ENCODE data around the gene HNF1A.
A peak's percentile ranks its signal among the peaks of the same experiment; 100 is the strongest.
"Not testable (repeated sequence)": the region's sequence is repeated elsewhere in the genome, so short reads cannot be mapped to it uniquely, and the experiment has no call there.

Gene HNF1A

DNA sequence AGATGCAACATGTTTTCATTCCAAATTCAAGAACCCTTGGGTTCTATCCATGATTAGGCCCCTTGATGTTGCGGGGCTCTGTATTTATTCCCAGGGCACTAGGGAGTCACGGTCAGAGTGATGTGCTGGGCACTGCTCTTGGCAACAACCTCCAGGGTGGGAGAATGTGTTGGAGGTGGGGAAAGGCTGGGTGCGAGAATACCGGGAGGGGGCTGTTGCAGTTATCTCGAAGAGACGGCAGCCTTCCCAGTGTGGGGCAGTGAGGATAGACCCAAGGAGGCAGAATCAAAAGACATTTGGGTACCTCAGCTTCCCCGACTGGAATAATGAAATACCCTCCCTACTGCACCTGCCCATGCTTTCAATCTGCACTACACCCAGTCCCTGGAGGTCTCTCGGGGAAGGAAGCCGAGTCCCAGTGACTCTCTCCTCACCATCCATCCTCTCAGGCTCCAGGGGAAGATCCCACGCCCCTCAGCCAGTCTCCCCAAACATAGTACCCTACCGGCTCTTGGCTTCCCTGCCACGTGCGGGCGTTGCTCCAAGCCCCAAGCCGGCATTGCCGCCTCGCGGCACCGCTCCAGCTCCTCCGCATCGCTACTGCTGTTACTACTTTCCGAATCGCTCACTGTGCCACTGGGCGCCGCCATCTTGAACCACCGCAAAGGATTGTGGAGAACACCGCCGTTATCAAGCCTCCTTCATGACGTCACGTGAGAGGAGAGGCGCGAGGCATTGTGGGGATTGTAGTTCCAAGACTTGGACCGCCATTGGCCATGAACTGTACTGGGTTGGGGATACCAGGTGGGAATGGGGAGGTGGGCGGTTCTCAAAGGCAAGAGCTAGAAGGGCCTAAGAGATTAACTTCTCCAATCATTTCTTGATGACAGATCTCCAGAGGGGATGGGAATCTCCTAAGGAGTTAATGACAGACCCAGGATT, 37.8 kb downstream of the HNF1A start, which contains the start of gene C12orf43:
TSS of gene C12orf43 (minus strand) at position 663 of the 942 bp plus-strand sequence. CDS start at position 650, 13 bp downstream.
- peak; percentile 93 for DNase-seq

DNA sequence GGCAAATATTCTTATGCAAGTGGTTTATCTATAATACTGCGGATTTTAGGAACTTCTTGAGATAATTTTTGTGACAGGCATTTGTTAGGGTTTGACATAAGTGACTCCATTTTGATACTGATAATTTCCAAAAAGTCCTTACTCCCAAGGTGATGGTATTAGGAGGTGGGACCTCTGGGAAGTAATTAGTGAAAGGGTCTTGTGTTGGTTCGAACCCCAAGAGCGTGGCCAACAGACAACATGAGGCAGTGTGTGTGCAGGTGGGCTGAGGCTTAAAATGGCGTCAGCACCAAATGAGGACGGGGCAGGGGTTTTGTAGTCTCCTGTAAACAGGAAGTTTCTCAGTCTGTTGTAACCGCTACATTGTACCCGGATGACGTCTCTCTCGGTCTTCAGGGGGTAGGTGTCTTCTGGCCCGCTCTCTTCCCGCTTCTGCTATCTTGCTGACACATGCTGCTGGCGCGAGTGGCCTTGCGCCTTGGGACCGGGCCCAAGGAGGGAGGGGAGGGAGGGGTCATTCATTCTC, 39.7 kb downstream of the HNF1A start:
- DNase-seq = no peak

DNA sequence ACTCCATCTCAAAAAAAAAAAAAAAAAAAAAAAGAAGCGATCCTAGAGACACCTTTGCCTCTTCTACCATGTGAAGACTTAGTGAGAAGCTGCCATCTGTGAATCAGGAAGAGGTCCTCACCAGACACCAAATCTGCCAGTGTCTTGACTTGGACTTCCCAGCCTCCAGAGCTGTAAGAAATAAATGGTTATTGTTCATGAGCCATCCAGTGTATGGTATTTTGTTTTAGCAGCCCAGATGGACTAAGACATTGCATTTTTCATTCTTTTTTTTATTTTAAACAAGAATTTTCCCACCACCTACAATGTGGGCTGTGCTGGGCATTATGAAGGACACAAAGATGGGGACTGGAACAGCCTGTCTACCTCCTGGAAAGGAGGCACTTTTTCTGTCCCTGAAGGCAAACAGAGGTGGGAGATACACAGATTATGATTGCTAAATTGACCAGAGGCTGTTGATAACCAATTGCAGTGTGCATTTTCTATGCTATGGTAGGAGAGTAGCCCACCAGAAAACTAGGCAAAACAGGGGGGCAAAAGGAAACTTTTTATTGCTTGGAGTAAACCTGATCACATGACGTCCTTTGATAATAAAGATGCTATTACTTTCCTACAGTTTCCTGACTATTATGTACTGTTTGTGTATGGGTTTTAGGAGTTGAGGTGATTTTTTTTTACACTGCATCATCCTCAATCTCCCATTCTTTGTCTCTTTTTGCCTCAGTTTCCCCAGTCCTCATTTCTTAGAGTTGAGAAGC, 40.7 kb downstream of the HNF1A start:
- no peak for DNase-seq

DNA sequence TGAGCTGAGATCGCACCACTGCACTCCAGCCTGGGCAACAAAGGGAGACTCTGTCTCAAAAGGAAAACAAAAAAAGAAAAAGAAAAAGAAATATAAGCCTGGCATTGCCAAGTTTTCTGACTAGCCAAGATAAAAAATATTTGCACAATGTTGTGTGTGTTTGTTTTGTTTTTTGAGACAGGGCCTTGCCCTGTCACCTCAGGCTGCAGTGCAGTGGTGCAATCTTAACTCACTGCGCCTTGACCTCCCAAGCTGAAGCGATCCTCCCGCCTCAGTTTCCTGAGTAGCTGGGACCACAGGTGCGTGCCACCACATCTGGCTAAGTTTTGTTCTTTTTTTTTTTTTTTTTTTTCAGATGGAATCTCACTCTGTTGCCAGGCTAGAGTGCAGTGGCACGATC, 43.4 kb downstream of the HNF1A start:
- DNase-seq = no peak

DNA sequence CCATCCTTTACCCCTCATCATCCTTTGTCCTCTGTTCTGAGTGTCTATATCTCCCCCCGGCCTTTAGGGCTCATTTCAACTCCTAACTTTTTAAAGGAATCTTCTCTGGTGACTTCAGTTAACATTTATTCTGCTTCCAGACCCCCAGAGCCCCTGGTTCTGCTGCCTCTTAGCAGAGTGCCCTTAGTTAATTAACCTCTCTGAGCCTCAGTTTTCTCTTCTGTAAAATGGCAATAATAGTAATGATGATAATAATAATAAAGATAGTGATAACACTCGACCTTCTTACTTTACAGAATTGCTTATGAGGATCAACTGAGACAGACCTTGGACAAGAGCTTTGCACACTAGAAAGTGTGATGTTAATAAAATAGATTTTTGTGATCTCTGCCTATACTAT, 44.4 kb downstream of the HNF1A start:
- no peak for DNase-seq

DNA sequence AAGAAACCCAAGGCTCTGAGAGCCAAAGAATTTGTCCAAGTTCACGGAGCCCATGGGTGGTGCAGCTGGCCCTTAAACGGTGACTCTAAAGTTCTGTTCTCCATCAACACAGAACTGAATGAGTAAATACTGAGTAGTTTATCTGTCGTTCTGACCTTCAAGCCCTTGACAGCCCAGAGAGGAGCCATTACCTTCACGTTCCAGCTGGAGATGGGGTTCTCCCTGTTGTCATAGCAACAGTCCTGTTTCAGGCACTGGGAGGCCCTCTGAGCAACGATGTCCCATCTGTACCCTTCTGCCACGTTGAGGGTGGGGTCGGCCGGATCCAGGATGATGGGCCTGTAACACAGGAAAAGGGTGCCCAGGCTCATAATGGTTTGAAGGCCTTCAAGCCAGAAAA, 45.5 kb downstream of the HNF1A start:
- DNase-seq = no peak

DNA sequence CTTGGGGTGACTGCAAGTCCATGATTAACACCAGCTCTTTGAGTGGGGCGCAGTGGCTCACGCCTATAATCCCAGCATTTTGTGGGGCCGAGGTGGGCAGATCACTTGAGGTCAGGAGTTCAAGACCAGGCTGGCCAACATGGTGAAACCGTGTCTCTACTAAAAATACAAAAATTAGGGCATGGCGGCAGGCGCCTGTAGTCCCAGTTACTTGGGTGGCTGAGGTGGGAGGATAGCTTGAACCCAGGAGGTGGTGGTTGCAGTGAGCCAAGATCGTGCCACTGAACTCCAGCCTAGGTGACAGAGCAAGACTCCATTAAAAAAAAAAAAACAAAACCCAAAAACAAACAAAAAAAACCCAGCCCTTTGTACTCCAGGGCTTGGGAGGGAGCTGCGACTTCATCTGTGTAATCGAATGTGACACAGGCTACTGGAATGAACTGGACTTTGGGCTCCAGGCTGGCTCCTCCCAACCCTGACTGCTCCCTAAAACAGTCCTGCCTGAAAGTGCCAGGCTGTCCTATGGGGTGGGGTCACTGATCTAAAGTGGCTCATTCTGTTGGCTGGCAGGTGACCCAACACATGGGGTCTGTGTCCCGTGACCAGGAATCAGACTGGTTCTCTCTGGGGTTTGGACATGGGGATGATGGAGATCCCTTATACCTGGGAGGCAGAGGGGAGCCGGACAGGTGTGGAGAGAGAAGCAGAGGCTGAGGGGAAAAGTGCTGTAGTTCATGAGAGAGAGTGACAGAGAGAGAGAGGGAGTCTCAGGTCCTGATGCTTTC, 47.3 kb downstream of the HNF1A start:
- no peak for DNase-seq

DNA sequence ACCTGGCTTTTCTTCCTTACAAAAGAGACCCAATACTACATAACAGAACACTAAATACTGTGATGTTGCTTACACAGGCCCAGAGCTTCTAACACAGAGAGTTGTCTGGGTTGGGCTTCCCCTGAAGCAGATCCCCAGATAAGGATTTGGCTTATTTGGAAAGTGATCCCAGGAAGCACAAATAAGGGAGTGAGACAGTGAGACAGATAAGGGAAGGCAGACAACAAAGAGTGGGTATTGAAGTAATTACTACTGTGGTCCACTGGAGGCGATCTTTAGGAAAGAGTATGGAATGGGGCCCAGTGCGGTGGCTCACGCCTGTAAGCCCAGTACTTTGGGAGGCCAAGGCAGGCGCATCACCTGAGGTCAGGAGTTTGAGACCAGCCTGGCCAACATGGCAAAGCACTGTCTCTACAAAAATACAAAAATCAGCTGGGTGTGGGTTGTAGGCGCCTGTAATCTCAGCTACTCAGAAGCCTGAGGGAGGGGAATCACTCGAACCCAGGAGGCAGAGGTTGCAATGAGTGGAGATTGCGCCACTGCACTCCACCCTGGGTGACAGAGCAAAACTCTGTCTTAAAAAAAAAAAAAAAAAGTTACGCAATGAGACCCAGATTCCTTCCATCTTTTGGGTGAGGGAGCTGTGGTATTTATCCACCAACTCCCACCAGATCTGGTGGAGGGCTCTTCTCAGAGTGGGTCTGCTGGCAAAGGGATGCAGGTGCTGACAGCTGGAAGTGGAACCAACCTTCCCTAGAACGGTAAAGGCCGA, 48.1 kb downstream of the HNF1A start:
- no peak for DNase-seq

DNA sequence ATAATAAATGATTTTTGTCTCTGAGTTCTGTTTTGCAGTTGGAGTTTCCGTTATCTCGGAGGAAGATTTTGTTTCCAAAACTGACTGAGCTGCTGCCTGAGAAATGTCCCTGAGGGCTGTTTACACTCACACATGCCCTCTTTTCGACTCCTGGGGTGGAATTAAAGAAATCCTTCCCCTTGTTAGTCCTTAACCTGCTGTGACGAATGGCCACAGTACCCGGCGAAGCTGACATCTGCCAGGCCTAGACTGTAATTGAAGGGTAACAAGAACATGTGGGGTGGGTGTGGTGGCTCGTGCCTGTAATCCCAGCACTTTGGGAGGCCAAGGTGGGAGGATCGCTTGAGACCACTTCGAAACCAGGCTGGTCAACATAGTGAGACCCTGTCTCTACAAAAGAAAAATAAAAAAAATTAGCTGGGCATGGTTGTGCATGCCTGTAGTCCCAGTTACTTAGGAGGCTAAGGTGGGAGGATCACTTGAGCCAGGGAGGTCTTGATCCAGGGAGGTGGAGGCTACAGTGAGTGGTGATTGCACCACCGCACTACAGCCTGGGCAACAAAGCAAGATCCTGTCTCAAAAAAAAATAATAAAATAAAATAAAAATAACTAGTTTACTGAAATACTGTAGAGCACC, 52.4 kb downstream of the HNF1A start:
- DNase-seq = no peak

DNA sequence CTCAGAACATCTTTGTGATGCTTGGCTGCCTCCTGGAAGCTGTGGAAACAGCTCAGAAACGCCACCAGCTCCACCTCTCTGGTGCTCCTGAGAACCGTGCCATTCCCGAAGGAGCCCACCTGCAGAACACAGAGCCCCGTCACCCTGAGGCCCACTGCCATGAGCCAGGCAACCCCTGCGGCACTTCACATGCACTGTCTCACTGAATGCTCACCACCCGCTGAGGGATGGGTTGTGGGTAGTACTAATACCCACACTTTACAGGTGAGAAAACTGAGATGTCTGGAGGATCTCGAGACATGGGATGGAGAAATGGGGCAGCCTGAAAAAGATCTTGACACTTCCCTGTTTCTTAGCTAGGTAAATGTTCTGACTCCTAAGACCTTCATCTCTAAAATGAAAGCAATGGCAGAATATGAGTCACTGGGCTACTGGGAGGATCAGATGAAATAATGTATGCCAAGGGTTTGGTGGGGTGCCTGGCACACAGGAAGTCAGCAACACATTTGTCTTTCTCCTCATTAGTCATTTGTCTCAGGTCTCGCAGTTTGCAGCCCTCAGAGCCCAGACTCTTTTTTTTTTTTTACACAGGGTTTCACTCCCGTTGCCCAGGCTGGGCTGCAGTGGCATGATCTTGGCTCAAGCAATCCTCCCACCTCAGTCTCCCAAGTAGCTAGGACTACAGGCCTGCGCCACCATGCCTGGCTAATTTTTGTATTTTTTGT, 55.4 kb downstream of the HNF1A start:
- DNase-seq = peak; percentile 69

DNA sequence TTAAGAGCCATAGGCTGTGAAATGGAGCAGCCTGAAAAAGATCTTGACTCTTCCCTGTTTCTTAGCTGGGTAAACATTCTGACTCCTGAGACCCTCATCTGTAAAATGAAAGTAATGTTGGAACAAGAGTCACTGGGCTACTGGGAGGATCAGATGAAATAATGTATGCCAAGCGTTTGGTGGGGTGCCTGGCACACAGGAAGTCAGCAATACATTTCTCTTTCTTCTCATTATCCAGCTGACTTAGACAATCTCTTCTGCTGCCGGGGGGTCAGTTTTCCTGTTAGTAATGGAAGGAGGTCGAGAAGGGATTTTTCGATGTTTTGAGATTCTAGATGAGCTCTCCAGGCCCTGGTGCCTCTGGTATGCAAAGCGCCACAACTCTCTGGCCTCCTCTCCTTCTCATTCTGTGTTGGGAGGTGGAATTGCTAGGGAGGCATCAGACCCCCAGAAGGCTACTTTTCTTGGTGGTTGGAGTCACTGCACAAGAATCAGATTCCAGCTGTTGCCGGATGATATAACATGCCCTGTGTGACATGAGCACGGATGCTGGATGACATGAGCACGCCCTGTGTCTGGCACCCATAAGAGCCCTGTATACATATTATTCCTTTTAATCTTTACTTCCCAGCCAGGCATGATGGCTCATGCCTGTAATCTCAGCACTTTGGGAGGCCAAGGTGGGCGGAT, 56.4 kb downstream of the HNF1A start:
- no peak for DNase-seq

DNA sequence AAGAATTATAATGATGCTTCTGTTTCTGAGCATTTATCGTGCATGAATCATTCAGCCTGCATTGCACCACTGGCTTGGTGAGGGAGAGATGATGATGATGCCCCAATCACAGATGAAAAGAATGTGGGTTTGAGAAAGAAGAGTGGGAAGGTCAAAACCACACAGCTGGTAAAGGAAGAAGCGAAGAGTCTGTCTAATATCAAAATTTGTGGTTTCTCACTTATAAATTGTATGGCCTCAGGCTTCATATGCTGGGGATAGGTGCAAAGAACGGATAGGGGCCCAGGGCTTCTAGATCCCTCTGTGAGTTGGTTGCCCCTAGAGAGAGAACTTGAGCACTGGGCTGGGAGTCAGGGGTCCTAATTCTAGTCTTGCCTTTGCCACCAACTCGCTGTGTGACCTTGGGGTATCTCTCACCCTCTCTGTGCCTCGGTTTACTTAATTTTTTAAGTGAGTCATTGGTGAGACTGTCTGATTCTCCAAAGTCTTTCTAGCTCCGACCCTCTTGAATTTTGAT, 58.5 kb downstream of the HNF1A start:
- peak; percentile 59 for DNase-seq

DNA sequence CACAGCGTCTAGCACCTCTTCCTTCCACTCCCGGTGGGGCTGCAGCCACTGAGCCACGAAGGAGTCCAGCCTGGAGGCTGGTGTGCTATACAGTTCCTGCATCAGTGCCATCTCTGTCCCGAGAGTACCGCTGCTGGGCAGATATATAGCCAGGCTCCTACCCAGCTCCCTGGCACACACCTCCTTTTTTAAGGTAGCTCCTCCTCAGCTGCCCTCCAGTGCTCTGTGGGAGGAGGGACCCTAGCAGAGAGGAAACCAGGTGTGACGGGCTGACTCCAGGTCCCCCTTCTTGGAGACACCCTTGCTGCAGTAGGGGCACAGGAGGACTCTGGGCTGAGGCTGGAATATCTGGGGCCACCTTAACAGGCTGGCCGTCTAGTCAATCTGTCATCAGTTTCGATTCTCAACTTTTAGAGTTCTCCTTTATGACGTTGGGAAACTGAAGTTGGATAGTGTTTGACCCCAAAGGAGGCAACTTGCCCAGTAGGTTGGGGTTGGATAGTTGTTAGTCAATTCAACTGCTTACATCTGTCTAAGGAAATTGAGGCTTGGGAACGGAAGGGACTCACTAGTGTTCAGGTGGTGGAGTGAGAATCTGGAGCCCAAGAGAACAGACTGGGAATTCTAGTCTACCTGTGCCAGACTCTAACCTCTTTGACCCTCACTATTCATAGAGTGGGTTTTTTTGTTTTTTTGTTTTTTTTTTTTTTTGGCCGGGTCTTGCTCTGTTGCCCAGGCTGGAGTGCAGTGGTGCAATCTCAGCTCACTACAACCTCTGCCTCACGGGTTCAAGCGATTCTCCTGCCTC, 60.7 kb downstream of the HNF1A start, which contains the start of gene OASL:
TSS of gene OASL (minus strand) at position 386 of the 808 bp plus-strand sequence. CDS start at position 111, 275 bp downstream.
- peak; percentile 57 for DNase-seq

DNA sequence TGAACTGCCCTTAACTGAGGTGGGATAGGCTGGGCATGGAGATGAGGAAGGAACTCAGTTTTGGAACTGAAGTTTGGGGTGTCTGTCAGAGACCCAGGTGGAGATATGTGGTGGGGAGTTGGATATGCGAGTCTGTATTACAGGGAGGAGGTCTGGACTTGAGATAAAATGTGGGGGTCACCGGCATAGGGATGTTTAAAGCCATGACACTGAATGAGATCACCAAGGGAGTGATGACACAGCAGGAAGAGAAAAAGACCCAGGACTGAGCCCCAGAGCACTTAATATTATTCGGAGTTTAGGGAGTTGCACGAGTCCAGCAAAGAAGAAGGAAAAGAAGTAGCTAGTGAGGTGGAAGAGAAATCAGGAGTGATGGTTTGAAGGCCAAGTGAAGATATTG, 64.7 kb downstream of the HNF1A start:
- DNase-seq = no peak

DNA sequence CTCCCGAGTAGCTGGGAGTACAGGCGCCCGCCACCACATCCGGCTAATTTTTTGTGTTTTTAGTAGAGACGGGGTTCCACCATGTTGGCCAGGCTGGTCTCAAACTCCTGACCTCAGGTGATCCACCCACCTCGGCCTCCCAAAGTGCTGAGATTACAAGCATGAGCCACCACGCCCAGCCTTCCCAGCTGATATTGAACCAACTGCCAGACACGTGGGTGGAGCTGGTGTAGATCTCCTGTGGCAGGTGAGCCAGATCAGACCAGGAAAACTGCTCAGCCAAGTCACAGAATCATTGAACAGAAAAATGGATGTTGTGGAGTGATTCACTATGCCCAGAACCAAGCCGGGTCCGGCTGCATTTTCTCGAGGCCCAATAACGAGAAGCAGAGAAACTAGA, 69.1 kb downstream of the HNF1A start:
- not testable (repeated sequence) for DNase-seq

DNA sequence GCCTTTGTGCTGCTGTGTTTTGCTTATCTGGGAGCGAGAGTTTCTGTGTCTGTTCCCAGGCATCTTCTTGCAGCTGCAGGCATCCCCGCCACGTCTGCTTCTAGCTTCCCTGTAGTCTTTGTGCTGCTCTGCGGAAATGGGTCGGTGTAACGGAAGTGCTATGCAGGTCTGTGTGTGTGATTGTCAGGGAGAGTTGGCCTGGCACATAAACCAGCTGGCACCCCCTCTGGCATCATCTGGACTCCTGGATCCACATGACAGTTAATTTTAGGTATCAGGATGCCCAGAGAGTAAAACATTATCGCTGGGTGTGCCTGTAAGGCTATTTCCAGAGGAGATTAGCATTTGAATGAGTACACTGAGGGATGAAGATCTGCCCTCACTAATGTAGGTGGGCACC, 70.1 kb downstream of the HNF1A start:
- DNase-seq = no peak

DNA sequence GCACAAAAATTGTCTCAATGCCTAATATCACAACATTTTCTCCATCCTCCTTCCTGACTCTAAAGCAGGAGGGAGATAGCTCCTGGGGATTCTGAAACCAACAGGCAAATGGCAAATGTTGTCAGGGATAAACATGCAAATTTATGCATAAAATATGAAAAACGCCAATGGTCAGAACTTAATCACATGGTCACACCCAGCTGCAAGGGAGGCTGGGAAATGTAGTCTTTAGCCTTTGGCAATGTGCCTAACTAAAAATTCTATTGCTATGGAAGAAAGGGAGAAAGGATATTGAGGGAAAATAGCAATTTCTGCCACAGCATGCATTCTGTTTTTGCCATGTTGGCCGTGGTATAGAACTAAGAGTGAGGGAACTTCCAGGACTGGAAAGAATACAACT, 72.4 kb downstream of the HNF1A start:
- DNase-seq = no peak
